ENCODE data around the gene GDPGP1. TPM values are rescaled to one million over a fixed set of nuclear protein-coding genes. Genes with fewer than 3 reads are reported as not detected.

Gene GDPGP1
- polyA plus RNA-seq, 1 donor from 2014 or later: 4.3 TPM

Small RNA genes within 50 kb of the gene (small RNA-seq; reads per million reads assigned to genes)
- gene AC091167.3 (0 reads per million in 3 experiments), gene RN7SL736P (0 reads per million in 3 experiments)

Other genes with a start within 250 kb of the GDPGP1 start
- gene ZNF710, start 232.9 kb upstream of the GDPGP1 start, polyA plus RNA-seq: 10.2 and 14.0 TPM in 2 replicates
- 84.7 and 102 TPM in 2 replicates for gene IDH2, start 131.7 kb upstream of the GDPGP1 start, polyA plus RNA-seq
- 11.0 and 12.1 TPM in 2 replicates for gene SEMA4B, start 32.9 kb upstream of the GDPGP1 start, polyA plus RNA-seq
- gene CIB1, start 268 bp upstream of the GDPGP1 start, polyA plus RNA-seq: 9.4 and 10.2 TPM in 2 replicates
- 0.33 TPM in 1 of 2 replicates, not detected in the other for gene TTLL13, start 15.3 kb downstream of the GDPGP1 start, polyA plus RNA-seq
- gene NGRN, start 31.5 kb downstream of the GDPGP1 start, polyA plus RNA-seq: 466 and 494 TPM in 2 replicates
- gene ZNF774, start 118.1 kb downstream of the GDPGP1 start, polyA plus RNA-seq: 6.8 and 7.0 TPM in 2 replicates
- gene IQGAP1, start 154.0 kb downstream of the GDPGP1 start, polyA plus RNA-seq: 16.6 and 21.2 TPM in 2 replicates

All from neural cell (in vitro differentiated cells).